Transverse colon (tissue), 4 donors: ENCODE results near the gene RNGTT. TPM values are rescaled to one million over a fixed set of nuclear protein-coding genes. Genes with fewer than 3 reads are reported as not detected.

ENCODE experiments used
- DNase-seq: peaks from one replicate; pipeline ENCODE4 v3.0.0-alpha.2; 2019
- H3K27ac ChIP-seq, 4 donors: fragments of 200-600 bp; sonication (generic); 2 replicates each; pipeline ENCODE4 v1.5.1; 2016 to 2018; ENCODE audit warnings: inconsistent platforms in 4 of 4
- H3K27me3 ChIP-seq: fragments of 200-600 bp; sonication (generic); 2 replicates; pipeline ENCODE4 v1.5.1; 2017; ENCODE audit warnings: inconsistent platforms
- H3K36me3 ChIP-seq, 4 donors: fragments of 200-600 bp; sonication (generic); 2 replicates each; pipeline ENCODE4 v1.5.1; 2017 to 2019; ENCODE audit warnings: inconsistent platforms in 4 of 4
- H3K4me1 ChIP-seq, 4 donors: fragments of 200-600 bp; sonication (generic); 2 replicates each; pipeline ENCODE4 v1.5.1; 2017 to 2020; ENCODE audit warnings: inconsistent platforms in 4 of 4
- H3K4me3 ChIP-seq, 4 donors: fragments of 200-600 bp; sonication (generic); 1 replicate in 1 of 4; 2 replicates in 3 of 4; pipeline versions ENCODE4 v1.5.1 to v1.6.1; 2017 to 2019; ENCODE audit warnings: inconsistent platforms in 4 of 4
- H3K9me3 ChIP-seq, 2 donors: fragments of 200-600 bp; sonication (generic); 2 replicates each; pipeline ENCODE4 v1.5.1; 2017 to 2019; ENCODE audit warnings: inconsistent platforms in 2 of 2
- CTCF ChIP-seq, 5 experiments: fragments of 200-600 bp in 3 of 5; fragments of 450-650 bp in 2 of 5; sonication (generic) in 3 of 5; IDR thresholded peaks; 1 replicate in 2 of 5; 2 replicates in 3 of 5; pipeline ENCODE4 v1.5.1; 2016 to 2017; ENCODE audit warnings: antibody characterized with exemption in 5 of 5, inconsistent platforms in 3 of 5, mild to moderate bottlenecking in 2 of 5, moderate library complexity in 1 of 5
- EP300 ChIP-seq: sonication (generic); formaldehyde crosslinking; IDR thresholded peaks from one replicate; pipeline ENCODE4 v1.6.1; 2017; ENCODE audit warnings: antibody characterized with exemption, low read depth
- POLR2A ChIP-seq: fragments of 450-650 bp; IDR thresholded peaks from one replicate; pipeline ENCODE4 v1.6.1; 2016; ENCODE audit warnings: antibody characterized with exemption, mild to moderate bottlenecking, moderate library complexity
- POLR2AphosphoS5 ChIP-seq, 3 donors: sonication (generic); formaldehyde crosslinking; IDR thresholded peaks; one replicate each; pipeline ENCODE4 v1.6.1; 2016; ENCODE audit warnings: antibody characterized with exemption in 3 of 3
- WGBS, 2 donors: methylation state at CpG; one replicate each; pipeline ENCODE4 v1.1.5; 2018; ENCODE audit warnings: low coverage in 1 of 2; 5-methylcytosine and 5-hydroxymethylcytosine counted together
- in situ Hi-C, 4 donors: fragments of 200-750 bp; cut with MboI; loops; one replicate each; pipeline versions ENCODE4 v1.15.0 to v1.15.1; 2017; ENCODE audit warnings: low sequenced_read_pairs in 3 of 4, low pct_ligation_motif_present in 1 of 4, low pct_unique_long_range_greater_than_20kb in 1 of 4
- intact Hi-C: fragments of 100-400 bp; cut with DNase I; formaldehyde crosslinking; loops from one replicate; pipeline ENCODE4 v1.15.1; 2023; ENCODE audit warnings: low total_unique reads
- total RNA-seq, 4 donors: library from RNA; depleted of rRNA; stranded (reverse); fragments of >200 nt; gene quantifications; one replicate each; pipeline ENCODE4 v1.1.0, GENCODE V29; 2016

RNGTT gene
- total RNA-seq, 4 donors from 2014 or later: 5.4 to 20.9 (median 15.2) TPM

GRCh38 chr6:88895911-88896310 is 67.5 kb downstream of the RNGTT start:
- peaks cover 0 to 7% (median 0%) of the 10 kb centered on the region in 4 donors for H3K36me3 ChIP-seq
- H3K4me1 ChIP-seq: no peaks in the 10 kb centered on the region
- DNase-seq: no peak
- WGBS, 2 donors: 93 to 94% methylated on average over 2 of the region's 2 CpGs
- H3K4me3 ChIP-seq: no peak overlapping the region
- TF ChIP-seq POLR2AphosphoS5 (IDR thresholded peaks at IDR 0.05) (no peak), POLR2A (no peak), CTCF (IDR thresholded peaks at IDR 0.05) (no peak), EP300 (no peak)
- no peaks in the 10 kb centered on the region for H3K27me3 ChIP-seq
- in situ Hi-C loops (no loop called here), intact Hi-C loops (no loop called here)
- no peaks in the 10 kb centered on the region for H3K9me3 ChIP-seq
- H3K27ac ChIP-seq: no peak overlapping the region

GRCh38 chr6:88890860-88891845 is 72.3 kb downstream of the RNGTT start:
- no peak for TF ChIP-seq POLR2AphosphoS5 (IDR thresholded peaks at IDR 0.05)
- TF ChIP-seq POLR2A: no peak
- no peak for TF ChIP-seq EP300

GRCh38 chr6:88890394-88890793 is 73.0 kb downstream of the RNGTT start:
- in situ Hi-C loops (no loop called here), intact Hi-C loops (no loop called here)
- DNase-seq: no peak
- Histone ChIP-seq H3K4me3 (no peak overlapping the region), H3K9me3 (no peaks in the 10 kb centered on the region), H3K27me3 (no peaks in the 10 kb centered on the region), H3K27ac (no peak overlapping the region), H3K36me3 (peaks cover 0 to 13% (median 2%) of the 10 kb centered on the region in 4 donors), H3K4me1 (no peaks in the 10 kb centered on the region)
- TF ChIP-seq POLR2A (no peak), CTCF (IDR thresholded peaks at IDR 0.05) (no peak), EP300 (no peak), POLR2AphosphoS5 (IDR thresholded peaks at IDR 0.05) (no peak)
- WGBS, 2 donors: 87 to 90% methylated on average over 3 of the region's 3 CpGs

More at GRCh38 chr6:88890860-88891845, 72.3 kb downstream of the RNGTT start:
- no peak overlapping the region for H3K27ac ChIP-seq
- no peaks in the 10 kb centered on the region for H3K9me3 ChIP-seq
- no peaks in the 10 kb centered on the region for H3K4me1 ChIP-seq
- in situ Hi-C loops: no loop called here
- WGBS, 2 donors: 84 to 89% methylated on average over 5 of the region's 5 CpGs
- DNase-seq: no peak
- intact Hi-C loops: no loop called here
- no peaks in the 10 kb centered on the region for H3K27me3 ChIP-seq
- H3K4me3 ChIP-seq: no peak overlapping the region
- peaks cover 0 to 10% (median 2%) of the 10 kb centered on the region in 4 donors for H3K36me3 ChIP-seq

- in situ Hi-C loops: no loop called here
Measured at GRCh38 chr6:88884361-88884760, 79.1 kb downstream of the RNGTT start.

More at GRCh38 chr6:88884361-88884760, 79.1 kb downstream of the RNGTT start:
- TF ChIP-seq POLR2A (no peak), CTCF (IDR thresholded peaks at IDR 0.05) (no peak), EP300 (no peak), POLR2AphosphoS5 (IDR thresholded peaks at IDR 0.05) (no peak)
- DNase-seq: no peak
- H3K4me3 ChIP-seq: no peak overlapping the region
- H3K9me3 ChIP-seq: no peaks in the 10 kb centered on the region
- H3K27me3 ChIP-seq: no peaks in the 10 kb centered on the region
- peaks cover 0 to 8% (median 0%) of the 10 kb centered on the region in 4 donors for H3K36me3 ChIP-seq
- intact Hi-C loops: no loop called here
- no peak overlapping the region for H3K27ac ChIP-seq
- no peaks in the 10 kb centered on the region for H3K4me1 ChIP-seq
